GM21447 (cell line): ENCODE data around the gene DIP2C.
"Not testable (repeated sequence)": the region's sequence is repeated elsewhere in the genome, so short reads cannot be mapped to it uniquely, and the experiment has no call there.

Experiments used
- ATAC-seq: cut with Tn5 transposase; IDR thresholded peaks from one replicate; pipeline ENCODE4 v1.9.1; 2021; ENCODE audit not compliant: unreplicated experiment

Gene DIP2C

DNA sequence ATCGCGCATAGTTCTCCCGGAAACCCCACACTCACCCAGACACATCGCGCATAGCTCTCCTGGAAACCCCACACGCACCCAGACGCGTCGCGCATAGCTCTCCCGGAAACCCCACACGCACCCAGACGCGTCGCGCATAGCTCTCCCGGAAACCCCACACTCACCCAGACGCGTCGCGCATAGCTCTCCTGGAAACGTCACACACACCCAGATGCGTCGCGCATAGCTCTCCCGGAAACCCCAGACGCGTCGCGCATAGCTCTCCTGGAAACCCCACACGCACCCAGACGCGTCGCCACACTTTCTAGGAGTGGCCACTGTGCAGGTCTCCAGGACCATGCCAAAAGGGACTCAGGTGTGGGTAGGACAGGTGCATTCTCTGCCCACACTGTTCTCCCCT is 341.7 kb downstream of the DIP2C start:
- ATAC-seq = not testable (repeated sequence)

DNA sequence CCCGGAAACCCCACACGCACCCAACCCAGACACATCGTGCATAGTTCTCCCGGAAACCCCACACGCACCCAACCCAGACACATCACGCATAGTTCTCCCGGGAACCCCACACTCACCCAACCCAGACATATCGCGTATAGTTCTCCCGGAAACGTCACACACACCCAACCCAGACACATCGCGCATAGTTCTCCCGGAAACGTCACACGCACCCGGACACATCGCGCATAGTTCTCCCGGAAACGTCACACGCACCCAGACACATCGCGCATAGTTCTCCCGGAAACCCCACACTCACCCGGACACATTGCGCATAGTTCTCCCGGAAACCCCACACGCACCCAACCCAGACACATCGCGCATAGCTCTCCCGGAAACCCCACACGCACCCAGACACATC is 342.3 kb downstream of the DIP2C start:
- not testable (repeated sequence) for ATAC-seq

DNA sequence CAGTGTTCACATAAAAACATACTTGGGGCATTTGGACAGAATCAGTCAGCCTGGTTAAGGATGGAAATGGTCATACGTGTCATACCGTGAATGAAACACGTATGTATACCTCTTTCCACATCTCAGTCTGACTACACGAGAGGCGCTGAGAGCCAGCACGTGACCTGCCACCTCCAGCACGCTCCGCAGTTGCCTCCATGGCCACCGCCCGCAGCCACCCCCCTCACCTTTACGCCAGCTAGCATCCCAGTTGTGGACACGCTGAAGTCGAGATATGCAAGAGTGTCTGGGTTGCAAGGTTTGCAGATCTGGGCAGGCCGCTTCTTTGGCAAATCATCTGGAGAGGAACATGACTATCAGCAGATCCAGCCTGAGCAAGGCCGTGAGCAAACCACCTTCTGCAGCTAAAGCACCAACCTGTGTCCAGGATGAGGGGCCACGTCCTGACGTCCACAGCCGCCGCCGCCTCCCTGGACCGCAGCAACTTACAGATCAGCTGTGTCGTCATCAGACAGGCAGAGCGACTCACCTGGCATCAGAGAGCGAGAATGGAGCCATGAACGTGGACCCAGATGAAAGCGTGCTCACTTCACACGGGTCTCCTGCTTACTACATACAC is 344.8 kb downstream of the DIP2C start:
- no peak for ATAC-seq

DNA sequence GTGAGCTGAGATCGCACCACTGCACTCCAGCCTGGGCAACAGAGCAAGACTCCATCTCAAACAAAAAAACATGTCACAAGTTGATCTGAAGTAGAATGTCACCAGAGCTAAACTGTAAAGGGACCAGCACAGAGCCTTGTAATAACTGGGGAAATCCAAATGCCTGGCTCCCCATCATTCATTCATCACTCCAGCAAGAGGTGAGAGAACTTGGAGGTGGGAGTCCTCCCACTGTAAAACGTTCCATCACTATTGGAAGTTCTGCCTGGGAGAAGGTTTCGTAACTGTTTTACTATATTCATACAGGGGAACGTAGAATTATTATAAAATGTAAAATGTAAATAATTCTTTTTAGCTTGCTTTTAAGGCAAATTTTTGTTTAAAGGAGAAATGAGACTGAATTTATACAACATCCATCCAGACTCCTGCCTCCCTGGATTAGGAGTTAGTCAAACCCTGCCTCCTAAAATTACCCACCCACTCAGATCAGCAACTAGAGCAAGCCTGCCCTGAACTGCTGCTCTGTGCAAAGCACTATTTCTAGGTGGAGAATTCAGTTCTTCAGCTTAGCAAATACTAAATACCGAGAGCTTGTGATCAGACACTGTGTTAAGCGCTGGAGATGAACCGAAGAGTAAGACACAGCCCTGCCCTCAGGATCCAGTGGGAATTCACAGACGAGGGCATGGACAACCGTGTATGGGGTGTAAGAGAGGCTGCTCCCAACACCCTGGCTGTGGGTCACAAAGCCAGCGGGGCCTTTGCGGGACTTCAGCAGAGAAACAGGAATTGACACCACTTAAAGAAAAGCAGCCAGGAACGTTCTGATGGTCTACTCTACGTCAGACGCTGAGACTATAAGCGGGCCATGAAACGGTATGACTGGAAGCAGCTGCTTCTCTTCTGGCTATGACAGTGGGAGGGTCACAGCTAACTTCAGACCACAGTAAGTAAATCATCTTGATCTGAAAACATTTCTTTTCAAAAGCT is 345.9 kb downstream of the DIP2C start:
- no peak for ATAC-seq

DNA sequence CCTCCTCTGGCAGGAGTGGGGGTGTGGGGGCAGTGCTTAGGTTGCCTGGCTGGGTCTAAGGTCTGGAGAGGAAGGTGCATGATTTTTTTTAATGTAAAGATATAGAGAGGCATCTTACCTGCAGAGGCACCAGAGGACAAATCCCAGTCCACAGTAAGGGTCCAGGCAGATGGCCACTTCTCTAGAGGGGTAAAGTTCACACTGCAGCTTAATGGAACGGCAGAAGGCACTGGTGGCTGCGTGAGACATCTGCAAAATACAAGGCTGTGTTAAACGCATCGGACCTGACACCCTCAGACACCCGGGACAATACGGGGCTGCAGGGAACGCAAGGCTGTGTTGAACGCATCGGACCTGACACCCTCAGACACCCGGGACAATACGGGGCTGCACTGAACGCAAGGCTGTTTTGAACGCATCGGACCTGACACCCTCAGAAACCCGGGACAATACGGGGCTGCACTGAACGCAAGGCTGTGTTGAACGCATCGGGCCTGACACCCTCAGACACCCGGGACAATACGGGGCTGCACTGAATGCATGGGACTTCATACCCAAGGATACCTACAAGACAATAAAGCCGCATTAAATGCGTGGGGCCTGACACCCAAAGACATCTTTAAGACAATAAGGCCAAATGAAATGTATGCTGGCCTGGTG is 348.3 kb downstream of the DIP2C start:
- ATAC-seq = no peak

DNA sequence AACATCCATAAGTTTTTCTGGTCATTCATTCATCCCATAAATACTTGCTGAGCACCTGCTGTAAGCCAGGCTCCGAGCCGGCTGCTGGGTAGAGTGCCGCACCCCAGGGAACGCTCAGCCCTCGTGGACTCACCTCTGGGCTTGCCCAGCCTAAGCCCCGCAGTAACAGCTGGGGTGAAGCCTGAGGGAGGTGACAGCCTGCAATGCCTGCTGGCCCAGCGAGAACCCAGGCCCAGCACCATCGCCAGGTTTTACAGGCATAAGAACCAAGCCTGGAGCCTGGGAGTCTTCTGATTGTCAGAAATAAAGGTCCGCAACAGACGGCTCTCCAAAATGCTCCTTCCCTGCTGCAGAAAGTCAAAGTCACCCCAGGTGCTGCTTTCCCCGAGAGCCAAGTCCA is 348.8 kb downstream of the DIP2C start:
- no peak for ATAC-seq

DNA sequence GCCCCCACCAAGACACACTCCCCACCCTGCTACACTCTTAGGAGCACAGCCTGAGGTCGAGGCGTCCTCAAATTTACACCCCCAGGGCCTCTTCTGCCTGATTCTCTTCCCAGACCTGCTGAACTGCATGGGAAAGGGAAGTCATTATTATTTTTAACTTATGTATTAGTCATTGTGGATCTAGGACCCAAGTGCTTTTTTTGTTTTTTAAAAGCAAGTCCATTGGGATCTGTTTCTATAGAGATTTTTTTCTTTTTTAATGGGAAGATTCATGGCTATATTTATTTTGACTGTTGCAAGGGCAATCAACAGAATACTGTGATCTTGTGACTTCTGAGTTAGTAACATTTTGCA is 350.5 kb downstream of the DIP2C start:
- ATAC-seq = no peak

DNA sequence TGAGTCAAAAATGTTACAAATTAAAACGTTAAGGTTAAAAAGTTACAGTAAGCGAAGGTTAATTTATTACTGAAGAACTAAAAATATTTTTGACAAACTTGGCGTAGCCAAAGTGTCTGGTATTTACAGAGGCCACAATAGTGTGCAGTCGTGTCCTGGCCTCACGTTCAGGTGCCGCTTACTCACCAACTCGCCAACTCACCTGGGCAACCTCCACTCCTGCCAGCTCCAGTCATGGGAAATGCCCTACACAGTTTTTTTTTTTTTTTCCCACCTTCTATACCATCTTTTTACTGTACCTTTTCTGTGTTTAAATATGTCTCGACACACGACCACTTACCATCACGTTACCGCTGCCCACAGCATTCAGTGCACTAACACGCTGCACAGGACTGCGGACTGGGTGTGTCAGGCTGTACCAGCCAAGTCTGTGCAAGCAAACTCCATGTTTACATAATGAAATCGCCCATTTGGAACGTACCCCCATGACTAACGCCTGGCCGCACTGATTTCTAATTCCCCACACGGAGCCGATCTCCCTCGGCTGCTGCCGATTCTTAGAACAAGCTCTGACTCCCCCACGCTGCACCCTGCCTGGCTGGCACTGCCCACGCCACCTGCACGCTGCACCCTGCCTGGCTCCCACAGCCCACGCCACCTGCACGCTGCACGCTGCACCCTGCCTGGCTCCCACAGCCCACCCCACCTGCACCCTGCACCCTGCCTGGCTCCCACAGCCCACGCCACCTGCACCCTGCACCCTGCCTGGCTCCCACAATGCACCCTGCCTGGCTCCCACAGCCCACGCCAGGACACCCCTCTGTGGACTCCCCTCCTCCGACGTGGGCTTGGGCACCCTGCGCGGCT is 351.1 kb downstream of the DIP2C start:
- ATAC-seq = no peak

DNA sequence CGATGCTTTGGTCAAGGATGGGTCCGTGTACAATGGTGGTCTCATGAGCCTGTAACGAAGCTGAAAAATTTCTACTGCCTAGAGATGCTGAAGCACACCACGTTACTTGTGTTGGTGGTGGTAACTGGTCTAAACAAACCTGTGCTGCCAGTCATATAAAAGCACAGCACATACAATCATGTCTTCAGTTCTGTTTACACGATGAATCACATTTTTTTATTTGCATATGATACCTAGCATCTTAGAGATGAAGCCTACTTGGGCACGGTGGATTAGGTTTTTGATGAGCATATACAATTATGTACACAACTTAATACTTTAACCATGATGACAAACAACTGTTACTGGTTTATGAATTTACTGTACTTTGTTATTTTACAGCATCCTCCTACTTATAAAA is 353.2 kb downstream of the DIP2C start:
- no peak for ATAC-seq

DNA sequence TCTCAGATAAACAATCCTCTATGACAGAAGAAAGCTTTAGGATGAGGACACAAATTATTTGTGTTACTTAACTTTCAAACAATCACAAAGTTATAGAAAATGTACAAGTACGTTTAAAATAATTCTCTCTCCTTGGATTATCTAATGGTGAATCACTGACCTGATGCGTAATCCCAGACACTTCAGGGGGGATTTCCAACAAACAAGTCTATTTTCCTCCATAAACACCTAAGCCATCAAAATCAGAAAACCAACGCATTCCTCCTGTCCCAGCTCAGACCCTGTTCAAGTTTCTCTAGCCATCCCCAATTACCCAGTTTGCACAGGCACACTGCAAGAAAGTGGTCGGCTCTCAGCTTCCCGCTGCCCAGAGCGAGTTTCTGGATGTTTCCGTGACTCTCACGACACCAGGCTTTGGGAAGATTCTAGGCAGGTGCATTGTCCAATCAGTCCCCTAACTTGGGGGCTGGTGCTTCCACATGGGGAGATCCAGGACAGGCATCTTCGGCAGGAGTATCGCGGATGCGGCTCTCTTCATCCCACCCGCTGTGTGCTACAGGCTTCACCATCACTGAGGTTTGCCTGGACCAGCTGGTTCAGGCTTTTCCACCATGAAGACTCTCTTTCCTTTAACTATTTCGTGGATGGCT is 354.2 kb downstream of the DIP2C start:
- ATAC-seq = no peak

DNA sequence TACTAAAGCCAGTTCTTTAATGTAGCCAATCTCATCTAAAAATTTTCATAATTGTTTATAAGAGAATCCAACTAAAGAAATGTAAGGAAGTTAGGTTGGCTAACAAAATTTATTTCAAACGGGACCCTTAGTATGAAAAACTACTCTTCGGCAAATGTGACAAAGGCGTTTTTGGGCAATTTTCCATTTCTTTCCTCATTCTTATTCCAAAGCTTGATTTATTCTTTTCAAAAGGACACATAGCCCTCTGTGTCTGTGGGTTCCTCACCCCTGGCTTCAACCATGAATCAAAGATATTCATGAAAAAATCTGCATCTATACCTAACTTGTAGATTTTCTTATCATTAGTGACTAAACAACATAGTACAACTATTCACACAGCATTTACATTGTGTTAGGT is 358.3 kb downstream of the DIP2C start:
- ATAC-seq = no peak

DNA sequence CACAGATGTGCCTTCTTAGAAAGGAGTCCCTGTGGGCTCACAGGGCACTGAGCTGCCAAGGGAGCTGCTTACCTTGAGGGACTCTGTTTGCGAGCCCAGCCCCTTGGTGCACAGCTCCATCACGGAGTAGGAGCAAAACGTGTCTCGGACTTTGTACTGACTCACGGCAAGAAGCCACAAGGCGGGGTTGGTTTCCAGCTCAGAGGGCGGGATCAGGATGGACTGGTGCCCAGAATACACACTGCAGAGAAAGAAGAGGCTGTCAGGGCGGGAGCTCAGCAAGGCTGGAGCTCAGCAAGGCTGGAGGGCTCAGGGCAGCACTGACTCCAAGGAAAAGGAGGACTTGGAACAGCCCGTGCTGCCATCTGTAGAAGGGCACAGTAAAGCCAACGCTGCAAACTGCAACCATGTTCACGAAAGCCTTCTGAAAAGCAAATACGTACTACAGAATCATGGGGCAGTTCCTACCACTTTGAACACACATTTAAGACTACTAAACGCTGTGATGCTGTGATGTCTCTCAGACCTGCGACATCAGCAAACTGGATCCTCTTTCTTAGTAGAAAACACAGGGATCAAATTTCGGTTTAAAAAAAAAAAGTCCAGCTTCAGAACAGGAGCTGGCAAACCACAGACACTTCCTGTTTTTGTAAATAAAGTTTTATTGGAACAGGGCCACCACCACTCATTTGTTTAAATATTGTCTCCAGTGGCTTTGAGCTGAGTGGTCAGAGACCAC is 359.9 kb downstream of the DIP2C start:
- no peak for ATAC-seq

DNA sequence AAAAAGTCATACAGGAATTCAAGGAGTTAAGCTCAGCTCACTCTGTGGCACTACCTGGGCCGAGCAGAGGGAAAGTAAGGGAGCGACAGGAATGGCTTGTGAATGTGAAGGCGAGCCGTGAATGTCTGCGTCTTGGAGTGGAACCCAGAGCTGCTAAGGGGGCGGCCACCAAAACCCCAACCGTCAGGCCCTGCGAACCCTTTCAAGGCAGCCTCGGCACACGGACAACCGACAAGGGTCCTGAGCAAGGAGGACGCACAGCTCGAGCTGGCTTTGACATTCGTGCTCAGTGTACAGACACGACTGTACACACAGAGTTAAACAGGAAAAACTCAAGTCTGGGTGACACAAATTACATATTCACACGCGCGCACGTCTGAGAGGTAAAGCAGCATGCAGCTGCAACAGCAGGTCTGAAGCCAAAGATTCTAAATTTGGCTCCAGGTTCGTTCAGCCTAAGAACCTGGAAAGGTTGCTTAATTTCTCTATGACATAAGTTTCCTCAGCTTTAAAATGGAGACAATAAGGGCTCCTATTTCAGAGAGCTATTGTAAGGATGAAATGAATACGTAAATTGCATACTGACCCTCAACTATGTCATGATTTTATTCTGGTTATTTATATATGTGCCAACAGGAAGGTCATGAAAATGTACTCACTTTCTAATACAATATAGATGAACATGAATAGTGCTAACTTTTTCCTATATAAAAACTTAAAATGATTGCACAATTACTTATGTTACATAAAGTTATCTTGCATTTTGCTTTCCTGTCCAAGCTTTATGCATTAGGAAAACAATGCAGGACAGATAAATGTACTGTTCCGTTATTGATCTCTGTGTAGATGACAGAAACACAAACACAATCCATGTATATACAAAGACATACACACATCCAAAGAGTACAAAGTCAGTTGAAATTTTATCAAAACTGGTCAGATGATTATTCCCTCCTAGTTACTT is 361.3 kb downstream of the DIP2C start:
- no peak for ATAC-seq

DNA sequence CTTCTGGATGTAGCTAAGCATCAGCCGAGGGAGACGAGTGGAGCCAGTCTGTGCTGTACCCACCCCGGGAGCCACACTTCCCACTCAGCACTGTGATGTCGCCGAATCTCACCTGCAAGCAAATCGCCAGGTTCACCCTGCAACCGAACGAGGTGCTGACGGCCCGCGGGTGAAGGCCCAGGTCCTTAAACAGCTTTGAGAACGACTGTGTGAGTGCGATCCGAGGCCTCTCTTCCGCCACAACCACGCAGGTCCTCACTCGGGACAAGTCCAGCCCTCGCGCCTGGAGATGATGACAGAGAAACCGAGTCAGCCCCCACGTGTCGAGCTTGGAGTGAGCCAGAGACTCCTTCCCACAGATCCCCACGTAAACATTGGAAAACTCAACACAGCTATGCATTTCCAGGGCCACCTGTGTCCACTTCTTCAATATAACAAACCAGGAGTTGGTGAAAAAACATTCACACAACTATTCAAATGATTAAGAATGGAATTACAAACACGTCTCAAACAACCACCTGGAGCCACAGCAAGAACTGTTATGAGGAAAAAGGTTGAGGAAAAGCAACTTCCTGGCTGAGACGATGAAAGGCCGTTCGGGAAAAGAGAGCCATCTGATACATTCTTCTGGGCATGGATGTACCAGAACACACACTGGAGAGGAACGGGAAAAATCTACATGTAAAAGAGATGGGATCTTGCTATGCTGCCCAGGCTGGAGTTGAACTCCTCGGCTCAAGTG is 362.4 kb downstream of the DIP2C start:
- no peak for ATAC-seq

DNA sequence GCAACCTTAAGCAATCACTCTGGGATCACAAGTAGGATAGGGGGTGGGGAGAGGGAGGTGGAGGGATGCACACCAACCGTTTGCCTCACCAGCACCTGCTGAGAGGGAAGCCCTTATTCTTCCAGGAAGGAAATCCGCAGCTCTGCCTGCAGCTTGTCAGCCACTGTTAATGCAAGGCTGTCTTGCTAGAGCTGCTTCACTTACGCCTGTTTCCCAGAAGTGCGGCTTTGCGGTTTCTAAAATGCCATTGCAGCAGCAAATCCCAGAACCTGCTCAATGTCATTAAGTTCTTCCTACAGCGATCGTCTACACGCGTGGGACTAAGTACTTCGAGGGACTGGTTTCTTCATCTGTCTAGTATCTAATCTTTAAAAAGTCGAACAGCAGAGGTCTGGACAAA is 363.1 kb downstream of the DIP2C start:
- no peak for ATAC-seq

DNA sequence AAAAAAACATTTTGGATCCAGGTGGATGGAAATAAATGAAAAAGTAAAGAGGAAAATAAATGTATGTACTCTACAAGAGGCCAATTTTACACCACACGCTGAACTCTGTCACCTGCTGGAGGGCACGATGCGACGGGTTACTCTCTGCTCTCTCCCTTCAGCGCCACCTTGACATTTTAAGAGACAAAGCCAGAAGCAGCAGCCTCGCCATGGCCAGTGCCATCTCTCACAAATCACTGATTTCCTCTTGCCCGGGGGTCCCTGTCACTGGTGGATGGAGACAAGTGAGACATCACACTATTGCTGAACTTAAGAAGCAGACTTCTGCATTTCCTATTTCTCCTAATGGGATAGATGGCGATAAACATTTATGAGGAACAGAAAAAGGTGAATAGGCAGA is 364.2 kb downstream of the DIP2C start:
- ATAC-seq = no peak

DNA sequence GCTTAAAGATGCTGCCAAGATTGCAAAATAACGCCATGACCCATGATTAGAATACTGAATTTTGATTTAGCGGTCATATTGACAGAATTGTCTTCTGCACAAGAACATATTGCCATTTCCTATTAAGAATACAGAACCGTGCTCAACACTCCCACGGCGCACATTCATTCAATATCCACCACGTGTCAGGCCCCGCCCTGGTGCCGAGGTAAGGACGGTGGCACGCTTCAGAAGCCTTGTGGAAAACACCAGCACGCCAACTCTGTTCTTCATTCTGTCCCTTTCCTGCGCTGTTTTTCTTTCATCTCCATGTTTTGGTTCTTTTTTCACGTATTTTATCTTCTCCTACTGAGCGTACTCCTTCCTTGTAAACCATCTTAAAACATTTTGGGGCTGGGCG is 364.9 kb downstream of the DIP2C start:
- no peak for ATAC-seq
